Adrenal gland (tissue), 5 donors: ENCODE data around the gene CRYAB.

ENCODE experiments used
- POLR2A ChIP-seq, 2 donors: fragments of 450-650 bp; IDR thresholded peaks; one replicate each; pipeline ENCODE4 v1.6.1; 2017; ENCODE audit warnings: antibody characterized with exemption in 2 of 2, mild to moderate bottlenecking in 2 of 2, moderate library complexity in 1 of 2
- TF ChIP-seq, protein P1 (sequence below), 6 experiments: fragments of 450-650 bp in 4 of 6; fragments of 200-600 bp in 2 of 6; sonication (generic) in 1 of 6; IDR thresholded peaks; 1 replicate in 5 of 6; 2 replicates in 1 of 6; pipeline versions ENCODE4 v1.5.1 to v1.8.0; 2016 to 2021; ENCODE audit warnings: antibody characterized with exemption in 6 of 6, mild to moderate bottlenecking in 2 of 6, moderate library complexity in 1 of 6
- donor health status: DM: no; HTN: no; CAD: no.

DNA sequence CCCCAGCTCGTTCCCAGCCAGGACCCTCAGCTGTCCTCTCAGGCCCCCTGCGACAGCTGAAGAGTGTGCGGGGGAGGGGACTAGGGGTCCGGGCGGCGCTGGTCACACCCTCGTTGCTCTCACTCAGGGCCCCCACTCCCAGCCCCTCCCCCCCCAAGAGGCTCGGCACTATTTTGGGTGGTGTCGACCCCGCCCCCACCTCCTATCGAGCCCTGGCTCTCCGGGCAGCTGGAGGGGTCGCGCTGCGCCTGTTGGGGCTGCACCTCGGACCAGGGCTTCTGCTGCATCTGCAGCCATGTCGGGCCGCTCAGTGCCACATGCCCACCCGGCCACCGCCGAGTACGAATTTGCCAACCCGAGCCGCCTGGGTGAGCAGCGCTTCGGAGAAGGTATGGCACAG, 965 bp upstream of the CRYAB start, which contains the start of gene HSPB2:
- TF ChIP-seq POLR2A (IDR thresholded peaks at IDR 0.05), result no peak
- TF ChIP-seq, protein P1, sequence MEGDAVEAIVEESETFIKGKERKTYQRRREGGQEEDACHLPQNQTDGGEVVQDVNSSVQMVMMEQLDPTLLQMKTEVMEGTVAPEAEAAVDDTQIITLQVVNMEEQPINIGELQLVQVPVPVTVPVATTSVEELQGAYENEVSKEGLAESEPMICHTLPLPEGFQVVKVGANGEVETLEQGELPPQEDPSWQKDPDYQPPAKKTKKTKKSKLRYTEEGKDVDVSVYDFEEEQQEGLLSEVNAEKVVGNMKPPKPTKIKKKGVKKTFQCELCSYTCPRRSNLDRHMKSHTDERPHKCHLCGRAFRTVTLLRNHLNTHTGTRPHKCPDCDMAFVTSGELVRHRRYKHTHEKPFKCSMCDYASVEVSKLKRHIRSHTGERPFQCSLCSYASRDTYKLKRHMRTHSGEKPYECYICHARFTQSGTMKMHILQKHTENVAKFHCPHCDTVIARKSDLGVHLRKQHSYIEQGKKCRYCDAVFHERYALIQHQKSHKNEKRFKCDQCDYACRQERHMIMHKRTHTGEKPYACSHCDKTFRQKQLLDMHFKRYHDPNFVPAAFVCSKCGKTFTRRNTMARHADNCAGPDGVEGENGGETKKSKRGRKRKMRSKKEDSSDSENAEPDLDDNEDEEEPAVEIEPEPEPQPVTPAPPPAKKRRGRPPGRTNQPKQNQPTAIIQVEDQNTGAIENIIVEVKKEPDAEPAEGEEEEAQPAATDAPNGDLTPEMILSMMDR (IDR thresholded peaks at IDR 0.05), result no peak
